ENCODE measurements around the gene UBE2L3.

Gene UBE2L3

GRCh38 chr22:21665047-21665851 is 97.7 kb downstream of the UBE2L3 start:
- no peaks in the 10 kb centered on the region for H3K4me1 ChIP-seq
- H3K36me3 ChIP-seq = peaks cover under 1% of the 10 kb centered on the region; the same call in 1 of the 2 replicates
- no peaks in the 10 kb centered on the region for H3K27me3 ChIP-seq
- peak overlapping the region; percentile 84 for H3K4me3 ChIP-seq (ENCODE audit: low read depth, low read length)
- no peak for DNase-seq
- TF ChIP-seq, protein P1, sequence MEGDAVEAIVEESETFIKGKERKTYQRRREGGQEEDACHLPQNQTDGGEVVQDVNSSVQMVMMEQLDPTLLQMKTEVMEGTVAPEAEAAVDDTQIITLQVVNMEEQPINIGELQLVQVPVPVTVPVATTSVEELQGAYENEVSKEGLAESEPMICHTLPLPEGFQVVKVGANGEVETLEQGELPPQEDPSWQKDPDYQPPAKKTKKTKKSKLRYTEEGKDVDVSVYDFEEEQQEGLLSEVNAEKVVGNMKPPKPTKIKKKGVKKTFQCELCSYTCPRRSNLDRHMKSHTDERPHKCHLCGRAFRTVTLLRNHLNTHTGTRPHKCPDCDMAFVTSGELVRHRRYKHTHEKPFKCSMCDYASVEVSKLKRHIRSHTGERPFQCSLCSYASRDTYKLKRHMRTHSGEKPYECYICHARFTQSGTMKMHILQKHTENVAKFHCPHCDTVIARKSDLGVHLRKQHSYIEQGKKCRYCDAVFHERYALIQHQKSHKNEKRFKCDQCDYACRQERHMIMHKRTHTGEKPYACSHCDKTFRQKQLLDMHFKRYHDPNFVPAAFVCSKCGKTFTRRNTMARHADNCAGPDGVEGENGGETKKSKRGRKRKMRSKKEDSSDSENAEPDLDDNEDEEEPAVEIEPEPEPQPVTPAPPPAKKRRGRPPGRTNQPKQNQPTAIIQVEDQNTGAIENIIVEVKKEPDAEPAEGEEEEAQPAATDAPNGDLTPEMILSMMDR (IDR thresholded peaks at IDR 0.05; ENCODE audit: low read depth, low read length) = no peak
- H3K9me3 ChIP-seq = no peaks in the 10 kb centered on the region

GRCh38 chr22:21666786-21667185 is 99.3 kb downstream of the UBE2L3 start:
- H3K36me3 ChIP-seq = peaks cover 13% of the 10 kb centered on the region
- H3K4me3 ChIP-seq (ENCODE audit: low read depth, low read length) = peak overlapping the region; percentile 84
- no peaks in the 10 kb centered on the region for H3K4me1 ChIP-seq
- TF ChIP-seq, protein P1 (IDR thresholded peaks at IDR 0.05; ENCODE audit: low read depth, low read length) = no peak
- H3K9me3 ChIP-seq = no peaks in the 10 kb centered on the region
- H3K27me3 ChIP-seq = no peaks in the 10 kb centered on the region
- DNase-seq = no peak

- H3K27me3 ChIP-seq = no peaks in the 10 kb centered on the region
- H3K36me3 ChIP-seq = peaks cover 36% of the 10 kb centered on the region
- H3K4me1 ChIP-seq = no peaks in the 10 kb centered on the region
- TF ChIP-seq, protein P1 (IDR thresholded peaks at IDR 0.05; ENCODE audit: low read depth, low read length) = no peak
- no peak overlapping the region for H3K4me3 ChIP-seq (ENCODE audit: low read depth, low read length)
- no peaks in the 10 kb centered on the region for H3K9me3 ChIP-seq
- no peak for DNase-seq
Measured at GRCh38 chr22:21669026-21669425, 101.5 kb downstream of the UBE2L3 start.

DNA sequence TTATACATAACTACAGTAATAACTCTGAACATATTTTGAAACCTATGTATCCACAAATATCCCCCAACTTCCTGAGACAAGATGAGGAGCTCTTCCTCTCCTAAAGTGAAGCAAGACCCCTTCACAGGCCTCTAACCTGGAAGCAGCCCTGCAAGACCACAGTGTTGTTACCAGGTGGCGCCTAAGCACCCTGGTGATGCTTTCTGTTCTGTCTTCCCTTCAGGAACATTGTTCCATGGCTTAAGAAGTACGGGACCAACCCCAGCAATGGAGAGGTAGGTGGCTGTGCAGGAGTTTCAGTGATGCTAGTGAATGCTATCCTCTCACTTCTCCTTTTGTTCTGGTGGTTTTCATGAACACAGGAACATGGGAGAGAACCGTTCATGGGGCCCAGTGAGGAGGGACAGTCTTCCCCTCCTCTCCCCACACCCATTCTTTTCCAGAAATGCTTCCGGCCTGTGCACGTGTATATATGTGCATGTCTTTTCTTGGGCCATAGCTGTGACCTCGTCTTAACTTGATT is 104.7 kb downstream of the UBE2L3 start:
- TF ChIP-seq, protein P1 (IDR thresholded peaks at IDR 0.05; ENCODE audit: low read depth, low read length) = no peak
- peaks cover 53% of the 10 kb centered on the region for H3K36me3 ChIP-seq
- DNase-seq = no peak
- H3K4me1 ChIP-seq = no peaks in the 10 kb centered on the region
- no peaks in the 10 kb centered on the region for H3K27me3 ChIP-seq
- no peak overlapping the region for H3K4me3 ChIP-seq (ENCODE audit: low read depth, low read length)
- H3K9me3 ChIP-seq = no peaks in the 10 kb centered on the region

All from BE2C (cell line).